A549 treated with CORT108297 at 1 μM for 4 hours (cell line): Measurements from ENCODE around the gene DSP. TPM values are rescaled to one million over a fixed set of nuclear protein-coding genes. Genes with fewer than 3 reads are reported as not detected.

ENCODE experiments used
- total RNA-seq: library from RNA; stranded (reverse); fragments of 200-300 nt; extraction: Qiagen RNA extraction; gene quantifications from 5 replicates; pipeline ENCODE4 v1.2.3, GENCODE V29; 2022

DSP gene, protein sequence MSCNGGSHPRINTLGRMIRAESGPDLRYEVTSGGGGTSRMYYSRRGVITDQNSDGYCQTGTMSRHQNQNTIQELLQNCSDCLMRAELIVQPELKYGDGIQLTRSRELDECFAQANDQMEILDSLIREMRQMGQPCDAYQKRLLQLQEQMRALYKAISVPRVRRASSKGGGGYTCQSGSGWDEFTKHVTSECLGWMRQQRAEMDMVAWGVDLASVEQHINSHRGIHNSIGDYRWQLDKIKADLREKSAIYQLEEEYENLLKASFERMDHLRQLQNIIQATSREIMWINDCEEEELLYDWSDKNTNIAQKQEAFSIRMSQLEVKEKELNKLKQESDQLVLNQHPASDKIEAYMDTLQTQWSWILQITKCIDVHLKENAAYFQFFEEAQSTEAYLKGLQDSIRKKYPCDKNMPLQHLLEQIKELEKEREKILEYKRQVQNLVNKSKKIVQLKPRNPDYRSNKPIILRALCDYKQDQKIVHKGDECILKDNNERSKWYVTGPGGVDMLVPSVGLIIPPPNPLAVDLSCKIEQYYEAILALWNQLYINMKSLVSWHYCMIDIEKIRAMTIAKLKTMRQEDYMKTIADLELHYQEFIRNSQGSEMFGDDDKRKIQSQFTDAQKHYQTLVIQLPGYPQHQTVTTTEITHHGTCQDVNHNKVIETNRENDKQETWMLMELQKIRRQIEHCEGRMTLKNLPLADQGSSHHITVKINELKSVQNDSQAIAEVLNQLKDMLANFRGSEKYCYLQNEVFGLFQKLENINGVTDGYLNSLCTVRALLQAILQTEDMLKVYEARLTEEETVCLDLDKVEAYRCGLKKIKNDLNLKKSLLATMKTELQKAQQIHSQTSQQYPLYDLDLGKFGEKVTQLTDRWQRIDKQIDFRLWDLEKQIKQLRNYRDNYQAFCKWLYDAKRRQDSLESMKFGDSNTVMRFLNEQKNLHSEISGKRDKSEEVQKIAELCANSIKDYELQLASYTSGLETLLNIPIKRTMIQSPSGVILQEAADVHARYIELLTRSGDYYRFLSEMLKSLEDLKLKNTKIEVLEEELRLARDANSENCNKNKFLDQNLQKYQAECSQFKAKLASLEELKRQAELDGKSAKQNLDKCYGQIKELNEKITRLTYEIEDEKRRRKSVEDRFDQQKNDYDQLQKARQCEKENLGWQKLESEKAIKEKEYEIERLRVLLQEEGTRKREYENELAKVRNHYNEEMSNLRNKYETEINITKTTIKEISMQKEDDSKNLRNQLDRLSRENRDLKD (N-terminal part only)
- total RNA-seq: 32.3 to 49.0 TPM (median 42.9 TPM) in 5 replicates

DNA sequence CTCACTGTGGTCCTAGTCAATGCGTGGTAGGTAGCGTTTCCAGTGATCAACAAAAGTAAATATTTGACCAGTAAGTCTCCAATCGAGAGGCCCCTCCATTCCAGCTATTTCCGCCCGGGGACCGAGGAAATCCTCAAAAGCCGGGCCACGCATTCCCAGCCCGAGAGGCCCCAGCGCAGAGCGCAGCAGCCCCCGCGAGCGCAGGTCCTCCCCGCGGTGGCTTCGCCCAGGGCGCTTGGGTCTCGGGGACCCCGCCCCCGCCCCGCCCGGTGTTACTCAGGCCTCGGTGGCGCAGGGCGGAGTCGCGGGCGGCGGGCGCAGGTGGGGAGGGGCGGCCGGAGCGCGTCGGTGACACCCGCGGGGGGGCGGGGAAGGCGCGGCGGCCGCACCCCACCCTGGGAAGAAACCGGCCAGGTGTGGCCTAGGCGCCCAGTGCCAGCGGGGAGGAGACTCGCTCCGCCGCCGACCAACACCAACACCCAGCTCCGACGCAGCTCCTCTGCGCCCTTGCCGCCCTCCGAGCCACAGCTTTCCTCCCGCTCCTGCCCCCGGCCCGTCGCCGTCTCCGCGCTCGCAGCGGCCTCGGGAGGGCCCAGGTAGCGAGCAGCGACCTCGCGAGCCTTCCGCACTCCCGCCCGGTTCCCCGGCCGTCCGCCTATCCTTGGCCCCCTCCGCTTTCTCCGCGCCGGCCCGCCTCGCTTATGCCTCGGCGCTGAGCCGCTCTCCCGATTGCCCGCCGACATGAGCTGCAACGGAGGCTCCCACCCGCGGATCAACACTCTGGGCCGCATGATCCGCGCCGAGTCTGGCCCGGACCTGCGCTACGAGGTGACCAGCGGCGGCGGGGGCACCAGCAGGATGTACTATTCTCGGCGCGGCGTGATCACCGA, at the start of gene DSP:
DSP (plus strand) TSS at position 497 of the 890 bp plus-strand sequence; CDS start at position 742, 245 bp downstream.

DNA sequence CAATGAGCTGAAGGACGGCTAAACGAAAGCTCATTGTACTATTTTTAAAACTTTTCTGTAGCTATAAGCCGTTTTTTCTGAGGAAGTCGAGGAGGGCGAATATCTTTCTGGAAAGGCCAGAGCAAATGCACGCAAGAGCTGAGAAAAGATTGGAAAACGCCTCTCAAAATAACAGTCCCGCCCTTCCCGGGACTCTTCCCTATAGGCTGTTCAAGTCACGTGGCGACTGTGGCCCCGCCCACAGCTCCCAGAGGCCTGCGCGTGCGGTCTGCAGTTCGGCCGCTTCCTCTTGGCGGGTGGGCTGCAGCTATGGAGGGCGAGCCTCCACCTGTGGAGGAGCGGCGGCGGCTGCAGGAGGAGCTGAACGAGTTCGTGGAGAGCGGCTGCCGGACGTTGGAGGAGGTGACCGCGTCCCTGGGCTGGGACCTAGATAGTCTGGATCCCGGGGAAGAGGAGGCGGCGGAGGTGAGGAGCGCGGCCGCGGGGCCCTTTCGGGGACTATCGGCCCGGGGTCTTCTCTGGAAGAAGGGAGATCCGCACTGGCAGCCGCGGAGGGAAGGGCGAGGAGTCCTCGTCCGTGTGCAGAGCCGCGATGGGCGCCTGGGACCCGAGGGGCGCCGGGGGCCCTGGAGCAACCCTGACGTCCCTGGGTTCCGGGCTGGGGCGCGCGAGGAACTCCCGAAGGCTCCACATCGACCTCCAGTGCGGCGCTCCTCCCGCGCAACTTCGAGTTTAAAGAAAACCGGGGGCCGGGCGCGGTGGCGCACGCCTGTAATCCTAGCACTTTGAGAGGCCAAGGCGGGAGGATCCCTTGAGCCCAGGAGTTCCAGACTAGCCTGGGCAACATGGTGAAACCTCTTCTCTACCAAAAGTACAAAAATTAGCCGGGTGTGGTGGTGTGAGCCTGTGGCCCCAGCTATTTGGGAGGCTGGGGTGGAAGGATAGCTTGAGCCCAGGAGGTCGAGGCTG, 48.8 kb downstream of the DSP start, which contains the start of gene SNRNP48:
SNRNP48 (plus strand) TSS at position 250 of the 969 bp plus-strand sequence; CDS start at position 310, 60 bp downstream.

Other genes with a start within 250 kb of the DSP start
- 65.2 to 84.2 TPM (median 69.6 TPM) in 5 replicates for gene SSR1, start 228.5 kb upstream of the DSP start, total RNA-seq
- gene CAGE1, start 151.9 kb upstream of the DSP start, total RNA-seq: 0.03 TPM in 2 of 5 replicates, not detected in the others
- 11.2 to 14.3 TPM (median 11.6 TPM) in 5 replicates for gene RIOK1, start 151.9 kb upstream of the DSP start, total RNA-seq
- gene SNRNP48, start 48.5 kb downstream of the DSP start, total RNA-seq: 8.3 to 10.4 TPM (median 10.1 TPM) in 5 replicates
- 13.6 to 21.2 TPM (median 19.1 TPM) in 5 replicates for gene BMP6, start 184.4 kb downstream of the DSP start, total RNA-seq